T-cell (primary cell): ENCODE measurements around the gene CCRL2. TPM values are rescaled to one million over a fixed set of nuclear protein-coding genes. Genes with fewer than 3 reads are reported as not detected.
"Not testable (repeated sequence)": the region's sequence is repeated elsewhere in the genome, so short reads cannot be mapped to it uniquely, and the experiment has no call there.

Source experiments
- ATAC-seq, 4 experiments: fragments of 200-7000 bp in 3 of 4; fragments of 150-1000 bp in 1 of 4; cut with Tn5 transposase; replicated peaks in 1 of 4; 1 replicate in 3 of 4; 2 replicates in 1 of 4; pipeline ENCODE4 v1.10.0; 2021; ENCODE audit warnings: moderate library complexity in 3 of 4, mild to moderate bottlenecking in 2 of 4, moderate number of reproducible peaks in 1 of 4
- CTCF ChIA-PET, 2 donors: fragments of 300-600 bp; sonication (Branson Sonifier 250); formaldehyde crosslinking; loops; one replicate each; lab custom pipeline; 2022; ENCODE audit warnings: antibody characterized with exemption in 2 of 2; lab: Charles Lee
- POLR2A ChIA-PET, 2 donors: fragments of 300-600 bp; sonication (Branson Sonifier 250); formaldehyde crosslinking; loops; one replicate each; lab custom pipeline; 2022; ENCODE audit warnings: antibody characterized with exemption in 2 of 2; lab: Charles Lee
- DNase-seq, 35 experiments: peaks; one replicate each; pipeline versions ENCODE4 v3.0.0 to v3.0.0-alpha.2; 2013 to 2023
- H3K27ac ChIP-seq: one replicate; pipeline ENCODE4 v1.5.1; 2013; ENCODE audit warnings: low read length
- H3K27me3 ChIP-seq, 2 experiments: replicated peaks in 1 of 2; 1 replicate in 1 of 2; 2 replicates in 1 of 2; pipeline versions ENCODE4 v1.6.1 to v1.7.0; 2013; ENCODE audit warnings: low read length in 1 of 2, mixed read lengths in 1 of 2; ENCODE audit not compliant: control insufficient read depth in 2 of 2, insufficient read depth in 2 of 2; ENCODE audit errors: extremely low read depth in 1 of 2
- H3K36me3 ChIP-seq, 2 donors: 1 replicate in 1 of 2; 2 replicates in 1 of 2; pipeline versions ENCODE4 v1.6.1 to v1.7.0; 2013; ENCODE audit warnings: low read length in 1 of 2; ENCODE audit not compliant: control insufficient read depth in 2 of 2, insufficient read depth in 1 of 2; ENCODE audit errors: extremely low read depth in 1 of 2
- H3K4me1 ChIP-seq, 2 experiments: 1 replicate in 1 of 2; 2 replicates in 1 of 2; pipeline versions ENCODE4 v1.6.1 to v1.7.0; 2013; ENCODE audit warnings: low read length in 2 of 2, mixed read lengths in 1 of 2; ENCODE audit not compliant: insufficient read depth in 2 of 2, control insufficient read depth in 1 of 2; ENCODE audit errors: extremely low read depth in 1 of 2
- H3K4me3 ChIP-seq, 2 donors: 1 replicate in 1 of 2; 2 replicates in 1 of 2; pipeline versions ENCODE4 v1.5.1 to v1.7.0; 2013; ENCODE audit warnings: mild to moderate bottlenecking in 2 of 2, low read length in 1 of 2, moderate library complexity in 1 of 2; ENCODE audit not compliant: control insufficient read depth in 1 of 2; ENCODE audit errors: extremely low read depth in 1 of 2
- H3K9me3 ChIP-seq: 2 replicates; pipeline ENCODE4 v1.7.0; 2013
- H3K27ac Mint-ChIP-seq, 2 donors: one replicate each; pipeline ENCODE4 v1.8.0; 2020 to 2021; ENCODE audit warnings: mild to moderate bottlenecking in 2 of 2, mixed read lengths in 2 of 2
- H3K27me3 Mint-ChIP-seq, 2 donors: one replicate each; pipeline ENCODE4 v1.8.0; 2021 to 2022; ENCODE audit warnings: mixed read lengths in 2 of 2
- H3K36me3 Mint-ChIP-seq: one replicate; pipeline ENCODE4 v1.8.0; 2021; ENCODE audit warnings: mixed read lengths
- H3K4me1 Mint-ChIP-seq, 3 donors: one replicate each; pipeline ENCODE4 v1.8.0; 2020 to 2022; ENCODE audit warnings: mixed read lengths in 3 of 3, mild to moderate bottlenecking in 1 of 3
- H3K4me3 Mint-ChIP-seq, 3 donors: one replicate each; pipeline ENCODE4 v1.8.0; 2020 to 2022; ENCODE audit warnings: mild to moderate bottlenecking in 3 of 3, mixed read lengths in 3 of 3, moderate library complexity in 3 of 3
- H3K9me3 Mint-ChIP-seq, 3 donors: one replicate each; pipeline ENCODE4 v1.8.0; 2020 to 2022; ENCODE audit warnings: mixed read lengths in 3 of 3
- WGBS: methylation state at CpG from one replicate; pipeline ENCODE4 v1.1.5; 2013; ENCODE audit warnings: missing lambda C conversion rate; ENCODE audit not compliant: insufficient coverage; 5-methylcytosine and 5-hydroxymethylcytosine counted together
- total RNA-seq, 35 experiments: library from RNA in 6 of 35; stranded (reverse) in 6 of 35; fragments of 120-200 nt in 1 of 35; gene quantifications; one replicate each; pipeline versions ENCODE4 v1.2.1 to v1.2.4 and lab custom pipeline; 2013 to 2026

Gene CCRL2
- total RNA-seq, 5 donors from 2014 or later (not counting 1 experiment from before 2014, with no cell fraction given), result 1.1 to 2.5 (median 1.6) TPM

DNA sequence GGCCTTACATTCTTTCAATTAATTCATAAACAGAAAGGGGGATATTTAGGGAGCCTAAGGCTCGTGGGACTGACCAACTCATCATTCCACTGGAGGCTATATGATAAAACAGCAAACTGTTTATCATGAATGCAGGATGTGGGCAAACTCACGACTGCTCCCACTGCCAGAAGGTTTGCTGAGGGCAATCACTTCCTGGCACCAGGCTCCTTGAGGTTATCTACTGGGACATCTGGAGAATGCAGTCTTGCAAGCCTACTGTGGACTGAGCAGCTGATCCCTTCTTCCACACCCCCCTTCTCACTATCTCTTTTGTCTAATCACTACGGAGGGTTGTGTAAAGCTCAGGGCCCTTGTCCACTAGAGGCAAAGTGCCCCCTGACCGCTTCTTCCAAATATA, 26.1 kb downstream of the CCRL2 start:
- H3K27me3 ChIP-seq, DNase-seq, ATAC-seq, POLR2A ChIA-PET, H3K4me1 ChIP-seq, H3K36me3 ChIP-seq, H3K4me3 ChIP-seq, H3K27ac ChIP-seq, H3K4me3 Mint-ChIP-seq, CTCF ChIA-PET, H3K27me3 Mint-ChIP-seq, H3K36me3 Mint-ChIP-seq, H3K27ac Mint-ChIP-seq, H3K9me3 ChIP-seq, H3K4me1 Mint-ChIP-seq: not testable (repeated sequence)
- WGBS, result 83% methylated on average over 1 of the region's 4 CpGs
- H3K9me3 Mint-ChIP-seq, result peaks cover 12 to 21% (median 14%) of the 10 kb centered on the region in 3 donors

DNA sequence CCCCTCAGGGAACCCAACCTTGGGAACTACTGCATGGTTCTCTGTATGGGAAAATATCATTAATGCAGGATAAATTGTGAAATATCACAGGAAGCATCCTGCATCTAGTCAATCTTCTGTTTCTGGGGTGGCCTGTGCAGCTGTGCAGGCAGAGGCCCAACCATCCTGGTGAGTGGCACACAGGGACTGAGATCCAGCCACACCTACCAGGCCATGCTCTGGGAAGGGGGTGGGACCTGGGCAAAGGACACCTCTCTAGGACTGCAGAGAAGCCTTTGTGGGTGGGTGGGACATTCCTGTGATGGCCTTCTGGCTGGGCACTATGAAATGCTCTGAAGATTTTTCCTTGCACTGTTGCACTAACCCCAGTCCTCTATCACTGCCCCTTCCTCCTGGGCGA, 26.8 kb downstream of the CCRL2 start:
- H3K4me3 ChIP-seq, result no peak overlapping the region
- Mint-ChIP-seq H3K4me3 (no peak overlapping the region), H3K9me3 (peaks cover 12 to 21% (median 14%) of the 10 kb centered on the region in 3 donors), H3K27me3 (no peaks in the 10 kb centered on the region), H3K4me1 (peaks cover 0 to 9% (median 6%) of the 10 kb centered on the region in 3 donors), H3K27ac (no peak overlapping the region), H3K36me3 (peaks cover 5% of the 10 kb centered on the region)
- no peak for DNase-seq
- H3K4me1 ChIP-seq, result peaks cover under 1 to 5% of the 10 kb centered on the region in 2 experiments
- ATAC-seq, result no peak
- no peaks in the 10 kb centered on the region for H3K36me3 ChIP-seq
- H3K9me3 ChIP-seq, result no peaks in the 10 kb centered on the region
- H3K27ac ChIP-seq, result no peak overlapping the region
- no CpG with 5 or more reads among the region's 1 CpG for WGBS
- no peaks in the 10 kb centered on the region for H3K27me3 ChIP-seq
- ChIA-PET POLR2A (no interaction called here), CTCF (no interaction called here)

DNA sequence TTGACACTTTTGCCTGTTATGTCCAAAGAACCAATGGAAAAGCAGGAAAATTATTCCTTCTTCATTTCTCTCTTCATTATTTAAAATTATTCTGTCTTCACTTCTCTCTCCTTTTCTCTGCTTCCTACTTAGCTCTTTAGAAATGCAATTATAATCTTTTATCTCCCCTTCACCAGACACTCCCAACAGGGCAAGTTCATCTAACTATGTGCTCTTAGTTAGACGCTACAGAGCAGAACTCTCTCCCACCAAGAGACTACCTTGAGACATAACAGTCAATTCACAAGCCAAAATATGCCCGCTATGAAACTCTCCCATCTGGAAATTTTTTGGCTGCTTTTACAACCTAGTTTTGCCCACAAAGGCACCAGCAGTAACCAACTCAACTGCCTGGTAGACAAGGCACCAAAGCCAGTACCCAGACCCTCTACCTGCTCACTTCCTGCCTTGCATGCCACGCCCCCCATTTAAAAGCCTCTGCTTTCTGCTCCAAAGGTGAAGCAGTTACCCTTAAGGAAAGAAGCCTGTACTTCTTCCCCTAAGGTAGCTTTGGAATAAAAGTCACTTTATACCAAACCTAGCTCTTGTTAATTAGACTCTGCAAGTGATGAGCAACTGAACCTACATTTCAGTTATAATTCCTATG, 28.1 kb downstream of the CCRL2 start:
- Histone ChIP-seq H3K9me3 (no peaks in the 10 kb centered on the region), H3K27ac (no peak overlapping the region), H3K4me3 (no peak overlapping the region), H3K27me3 (no peaks in the 10 kb centered on the region), H3K36me3 (no peaks in the 10 kb centered on the region), H3K4me1 (peaks cover 3 to 11% of the 10 kb centered on the region in 2 experiments)
- WGBS, result 100% methylated on average over 2 of the region's 3 CpGs
- Mint-ChIP-seq H3K9me3 (peaks cover 12 to 21% (median 14%) of the 10 kb centered on the region in 3 donors), H3K4me1 (peaks cover 0 to 11% (median 9%) of the 10 kb centered on the region in 3 donors), H3K36me3 (peaks cover 5% of the 10 kb centered on the region), H3K27ac (no peak overlapping the region), H3K4me3 (no peak overlapping the region), H3K27me3 (no peaks in the 10 kb centered on the region)
- POLR2A ChIA-PET, result no interaction called here
- peak in 1 of 4 experiments; percentile 56 for ATAC-seq
- peak in 1 of 35 experiments; percentile 4 for DNase-seq
- CTCF ChIA-PET, result no interaction called here

DNA sequence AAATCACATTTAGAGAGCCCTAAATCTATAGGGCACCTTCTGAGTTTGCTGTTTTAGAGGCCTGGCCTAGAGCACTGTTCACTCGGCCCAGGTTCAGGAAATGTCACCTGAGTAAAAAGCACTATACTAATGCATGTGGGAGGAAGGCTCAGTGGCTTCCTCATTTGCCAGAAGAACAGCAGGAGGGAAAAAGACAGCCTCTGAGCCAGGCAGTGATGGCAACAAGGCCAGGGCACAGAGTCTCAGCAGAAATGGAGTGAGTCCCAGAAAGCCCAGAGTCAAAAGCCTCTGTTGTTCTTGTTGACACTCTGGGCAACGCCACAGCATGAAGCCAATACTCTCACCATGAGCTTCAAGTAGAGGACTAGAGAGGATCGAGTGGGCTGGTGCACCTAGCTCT, 31.8 kb downstream of the CCRL2 start:
- 72% methylated on average over 3 of the region's 3 CpGs for WGBS
- H3K27me3 Mint-ChIP-seq, result no peaks in the 10 kb centered on the region
- Histone ChIP-seq H3K9me3 (no peaks in the 10 kb centered on the region), H3K4me3 (no peak overlapping the region), H3K27me3 (no peaks in the 10 kb centered on the region), H3K4me1 (peaks cover 19 to 33% of the 10 kb centered on the region in 2 experiments), H3K27ac (no peak overlapping the region), H3K36me3 (no peaks in the 10 kb centered on the region)
- ATAC-seq (no peak), DNase-seq (no peak)
- H3K36me3 Mint-ChIP-seq, result no peaks in the 10 kb centered on the region
- ChIA-PET POLR2A (no interaction called here), CTCF (interaction anchor here (0.6 to 1.3 kb wide), 3 partner anchors 50 to 173 kb away, joined by 3 to 5 read pairs (median 5); no protein-coding TSS in a partner anchor)
- no peak overlapping the region for H3K27ac Mint-ChIP-seq
- H3K4me3 Mint-ChIP-seq, result no peak overlapping the region
- H3K4me1 Mint-ChIP-seq, result peaks cover 20 to 27% (median 24%) of the 10 kb centered on the region in 3 donors
- H3K9me3 Mint-ChIP-seq, result no peaks in the 10 kb centered on the region

DNA sequence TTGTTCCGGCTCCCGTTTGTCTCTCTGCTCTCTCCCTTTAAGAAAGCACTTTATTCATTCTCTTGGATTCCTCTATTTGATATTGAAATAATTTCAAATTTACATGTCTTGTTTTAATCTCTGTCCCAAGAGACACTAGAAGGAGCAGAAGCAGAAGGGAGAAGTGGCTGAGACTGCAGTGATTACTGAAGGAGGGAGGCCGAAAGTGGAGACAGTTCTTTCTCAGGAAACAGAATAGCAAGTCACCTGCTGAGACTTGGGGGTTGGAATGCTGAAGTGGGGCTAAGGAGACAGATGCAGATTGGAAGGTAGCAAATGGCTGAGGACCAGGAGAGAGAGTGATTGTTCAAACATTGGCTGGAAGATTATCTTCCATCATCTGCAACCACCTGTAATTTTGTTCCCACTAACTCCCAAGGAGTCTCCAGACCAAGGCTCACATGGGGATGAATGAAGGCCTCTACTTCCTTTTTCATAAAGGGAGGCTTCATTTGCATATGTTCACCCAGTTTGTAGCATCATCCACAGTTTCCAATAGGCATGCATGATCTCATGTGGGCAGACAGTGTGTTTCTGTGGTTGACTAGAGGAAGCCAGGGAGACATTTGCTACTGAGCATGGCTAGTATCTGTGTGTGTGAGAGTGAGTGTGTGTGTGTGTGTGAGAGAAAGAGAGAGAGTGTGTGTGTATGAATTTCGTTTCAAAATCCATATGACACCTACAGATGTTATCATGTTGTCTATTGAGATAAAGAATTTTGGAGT, 33.7 kb downstream of the CCRL2 start:
- CTCF ChIA-PET, result interaction anchor here in 1 of 2 donors (0.6 kb wide), 1 partner anchor 1548 kb away, joined by 4 read pairs; no protein-coding TSS in a partner anchor
- ATAC-seq, result peak; percentile 89 to 98 (median 93)
- Histone ChIP-seq H3K4me1 (peaks cover 19 to 33% of the 10 kb centered on the region in 2 experiments), H3K36me3 (no peaks in the 10 kb centered on the region), H3K9me3 (no peaks in the 10 kb centered on the region), H3K27me3 (peaks cover 0 to 4% of the 10 kb centered on the region in 2 experiments), H3K4me3 (no peak overlapping the region), H3K27ac (no peak overlapping the region)
- Mint-ChIP-seq H3K9me3 (no peaks in the 10 kb centered on the region), H3K4me3 (peak overlapping the region in 1 of 3 donors; percentile 0), H3K27me3 (no peaks in the 10 kb centered on the region), H3K27ac (peak overlapping the region; percentile 15 to 22), H3K36me3 (no peaks in the 10 kb centered on the region), H3K4me1 (peaks cover 20 to 25% (median 24%) of the 10 kb centered on the region in 3 donors)
- POLR2A ChIA-PET, result no interaction called here
- 100% methylated on average over 1 of the region's 4 CpGs for WGBS
- DNase-seq, result peak in 24 of 35 experiments; percentile 4 to 68 (median 20)

DNA sequence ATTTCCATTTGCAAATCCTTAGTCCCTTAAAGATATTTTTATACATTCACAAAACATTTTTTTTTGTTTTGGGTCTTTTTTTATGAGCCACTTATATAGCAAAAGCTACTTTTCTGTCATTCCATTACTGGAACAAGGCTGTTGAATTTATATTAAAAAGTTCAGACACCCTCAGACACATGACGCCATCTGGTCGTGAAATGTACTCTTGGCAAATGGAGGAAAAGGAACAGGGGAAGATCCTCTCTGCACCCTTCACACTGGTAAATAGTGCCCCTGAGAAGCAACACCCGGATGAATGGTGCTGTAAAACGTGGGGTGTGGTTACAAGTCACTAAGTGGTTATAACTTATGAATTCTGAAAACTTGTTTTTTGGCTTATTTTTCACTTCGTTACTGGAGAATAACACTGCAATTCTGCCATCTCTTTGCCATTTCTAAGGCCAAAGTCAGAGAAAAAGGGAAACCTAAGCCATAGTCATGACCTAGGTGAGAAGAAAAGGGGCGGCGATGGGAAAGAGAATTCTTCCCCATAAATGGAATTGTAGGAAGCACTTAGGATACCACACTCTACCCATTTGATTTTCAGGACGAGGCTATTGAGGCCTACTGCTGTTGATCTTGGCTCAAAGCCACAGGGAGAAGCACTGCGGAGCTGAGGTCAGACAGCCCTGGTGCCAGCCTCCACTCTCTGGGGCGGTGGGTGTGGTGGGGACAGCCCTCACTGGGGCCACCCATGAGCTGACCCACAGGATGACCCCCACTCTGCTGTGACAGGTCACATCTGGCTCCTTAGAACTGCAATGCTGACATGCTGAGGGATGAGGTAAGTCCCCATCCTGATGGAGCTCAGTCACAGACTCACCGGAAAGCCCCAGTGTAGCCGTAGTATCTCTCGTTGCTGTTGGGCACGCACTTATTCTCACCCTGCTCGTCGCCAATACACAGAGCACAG, 35.8 kb downstream of the CCRL2 start:
- peaks cover 19 to 33% of the 10 kb centered on the region in 2 experiments for H3K4me1 ChIP-seq
- WGBS, result 90% methylated on average over 8 of the region's 16 CpGs
- H3K4me3 ChIP-seq, result no peak overlapping the region
- H3K9me3 Mint-ChIP-seq, result no peaks in the 10 kb centered on the region
- no peak overlapping the region for H3K27ac Mint-ChIP-seq
- DNase-seq (peak in 20 of 35 experiments; percentile 5 to 68 (median 27)), ATAC-seq (no peak)
- peaks cover 20 to 25% (median 24%) of the 10 kb centered on the region in 3 donors for H3K4me1 Mint-ChIP-seq
- H3K36me3 ChIP-seq, result no peaks in the 10 kb centered on the region
- H3K4me3 Mint-ChIP-seq, result no peak overlapping the region
- H3K36me3 Mint-ChIP-seq, result no peaks in the 10 kb centered on the region
- no peaks in the 10 kb centered on the region for H3K9me3 ChIP-seq
- H3K27me3 ChIP-seq, result peaks cover 0 to 4% of the 10 kb centered on the region in 2 experiments
- peaks cover 0 to 2% of the 10 kb centered on the region in 2 donors for H3K27me3 Mint-ChIP-seq
- H3K27ac ChIP-seq, result no peak overlapping the region
- ChIA-PET POLR2A (no interaction called here), CTCF (no interaction called here)
